Measurements from ENCODE around the gene CASP9.

CASP9 gene

GRCh38 chr1:15445390-15446122 is 78.5 kb downstream of the CASP9 start:
- no peak for DNase-seq (ENCODE audit: low read depth in 2 of 2)

GRCh38 chr1:15444468-15445389 is 79.3 kb downstream of the CASP9 start:
- DNase-seq (ENCODE audit: low read depth in 2 of 2) = no peak

GRCh38 chr1:15443281-15443680 is 80.7 kb downstream of the CASP9 start:
- DNase-seq (ENCODE audit: low read depth in 2 of 2) = no peak

GRCh38 chr1:15442759-15443158 is 81.3 kb downstream of the CASP9 start:
- no peak for DNase-seq (ENCODE audit: low read depth in 2 of 2)

GRCh38 chr1:15442119-15442518 is 81.9 kb downstream of the CASP9 start:
- DNase-seq (ENCODE audit: low read depth in 2 of 2) = no peak
